Measurements from ENCODE around the gene BCL2L1.

The BCL2L1 gene

DNA sequence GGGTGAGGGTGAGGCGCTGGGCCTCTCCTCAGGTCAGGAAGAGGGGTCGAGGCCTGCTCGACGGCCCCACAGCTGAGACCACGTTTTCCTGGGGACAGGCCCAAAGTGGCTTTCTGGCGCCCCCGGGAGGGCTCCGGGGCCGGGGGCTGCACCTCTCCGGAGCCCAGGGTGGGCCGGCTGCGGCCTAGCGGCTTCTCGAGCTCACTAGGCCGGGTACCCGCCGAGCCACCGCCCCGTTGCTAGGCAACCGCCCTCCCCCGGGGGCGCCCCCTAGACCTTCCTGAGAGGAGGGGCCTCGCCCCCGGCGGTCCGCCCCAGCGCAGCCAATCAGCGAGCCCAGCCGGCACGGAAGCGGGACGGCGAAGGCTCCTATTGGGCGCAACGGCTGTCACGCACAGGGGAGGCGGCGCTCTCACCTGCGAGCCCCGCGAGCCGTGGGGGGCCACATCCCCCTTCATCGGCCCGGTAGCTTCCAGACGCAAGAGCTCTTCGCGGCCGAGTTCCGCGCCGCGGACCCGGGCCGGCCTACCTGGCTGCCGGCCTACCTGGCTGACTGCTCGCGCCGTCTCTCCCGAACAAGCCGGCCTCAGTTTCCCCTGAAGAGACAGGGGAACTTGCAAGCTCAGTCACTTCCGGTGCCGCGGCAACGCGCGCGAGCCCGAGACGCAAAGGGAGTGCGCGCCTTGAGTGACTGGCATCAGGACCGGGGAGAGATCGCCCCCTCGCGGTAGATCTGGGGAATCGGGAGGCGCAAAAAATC, 831 bp upstream of the BCL2L1 start:
- peak; percentile 97 for DNase-seq (ENCODE audit: low read depth)

- no peak for DNase-seq (ENCODE audit: low read depth)
Observed at GRCh38 chr20:31723069-31723318, 326 bp upstream of the BCL2L1 start.

- no peak for DNase-seq (ENCODE audit: low read depth)
Observed at GRCh38 chr20:31721408-31722256, 1.0 kb downstream of the BCL2L1 start.

- peak; percentile 52 for DNase-seq (ENCODE audit: low read depth)
Observed at GRCh38 chr20:31720486-31721407, 1.9 kb downstream of the BCL2L1 start.

DNA sequence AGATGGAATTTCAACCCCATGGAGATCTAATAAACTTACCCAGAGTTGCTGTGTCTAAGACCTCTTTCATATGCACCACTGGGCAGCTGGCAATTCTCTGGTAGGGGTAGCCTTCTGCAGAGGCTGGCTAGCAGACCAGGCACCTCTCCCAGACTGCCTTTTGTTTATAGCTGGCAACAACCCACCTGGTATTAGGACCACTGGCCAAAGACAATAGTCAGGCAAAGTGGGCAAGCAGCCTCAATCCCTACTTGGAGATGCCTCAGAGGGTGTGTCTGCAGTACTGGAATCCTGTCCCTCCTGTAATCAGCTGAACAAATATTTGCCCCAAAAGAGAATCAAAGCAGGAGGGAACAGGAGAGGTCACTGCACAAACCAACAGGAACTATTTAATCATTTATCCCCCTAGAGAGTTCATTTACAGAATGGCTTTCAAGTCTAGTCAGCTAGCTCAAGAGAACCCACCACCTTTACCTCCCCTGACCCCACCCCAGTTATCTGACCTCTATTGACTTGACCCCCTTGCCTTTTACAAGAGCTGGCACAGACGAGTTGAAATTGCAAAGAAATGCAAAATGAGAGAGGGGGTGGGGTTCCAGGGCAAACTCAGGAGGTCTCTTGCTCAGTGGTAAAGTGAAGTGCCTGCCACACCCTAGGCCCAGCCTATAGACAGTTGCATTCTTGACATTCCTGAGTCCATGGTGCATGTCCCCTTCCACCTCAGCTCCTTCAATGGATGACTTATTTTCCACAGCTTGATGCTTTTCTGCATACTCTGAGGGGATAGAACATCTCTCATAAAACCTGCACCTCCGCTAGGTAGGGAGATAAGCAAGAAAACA, 2.8 kb downstream of the BCL2L1 start:
- no peak for DNase-seq (ENCODE audit: low read depth)

DNA sequence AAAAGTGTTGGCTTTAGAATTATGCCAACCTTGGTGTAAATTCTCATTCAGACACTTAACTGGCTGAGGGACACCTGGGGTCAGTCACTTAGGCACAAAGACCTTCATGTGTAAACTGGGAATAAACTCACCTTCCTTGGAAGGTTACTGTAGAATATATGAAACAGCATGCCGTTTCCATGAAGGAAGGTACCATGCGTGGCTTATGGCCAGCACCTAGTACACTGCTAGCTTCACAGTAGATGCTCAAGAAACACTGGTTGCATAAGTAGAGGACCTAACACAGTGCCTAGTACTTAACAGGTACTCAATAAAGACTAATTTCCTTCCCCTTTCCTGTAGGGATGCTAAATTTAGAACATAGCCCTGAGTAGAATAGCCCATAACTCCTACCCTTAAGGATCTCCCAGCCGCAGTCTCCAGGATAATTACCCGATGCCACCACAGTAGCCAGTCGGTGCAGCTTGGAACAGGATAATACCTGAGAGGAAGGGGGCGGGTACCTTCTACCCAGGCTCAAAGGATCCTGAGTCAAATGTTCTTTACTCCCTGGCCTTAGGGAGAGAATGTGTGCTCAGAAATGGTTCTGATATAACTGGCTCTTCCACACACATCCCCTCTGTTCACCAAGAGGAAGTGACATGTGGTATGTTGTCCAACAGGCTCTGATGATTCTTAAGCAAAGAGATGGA, 3.6 kb downstream of the BCL2L1 start:
- DNase-seq (ENCODE audit: low read depth) = no peak

DNA sequence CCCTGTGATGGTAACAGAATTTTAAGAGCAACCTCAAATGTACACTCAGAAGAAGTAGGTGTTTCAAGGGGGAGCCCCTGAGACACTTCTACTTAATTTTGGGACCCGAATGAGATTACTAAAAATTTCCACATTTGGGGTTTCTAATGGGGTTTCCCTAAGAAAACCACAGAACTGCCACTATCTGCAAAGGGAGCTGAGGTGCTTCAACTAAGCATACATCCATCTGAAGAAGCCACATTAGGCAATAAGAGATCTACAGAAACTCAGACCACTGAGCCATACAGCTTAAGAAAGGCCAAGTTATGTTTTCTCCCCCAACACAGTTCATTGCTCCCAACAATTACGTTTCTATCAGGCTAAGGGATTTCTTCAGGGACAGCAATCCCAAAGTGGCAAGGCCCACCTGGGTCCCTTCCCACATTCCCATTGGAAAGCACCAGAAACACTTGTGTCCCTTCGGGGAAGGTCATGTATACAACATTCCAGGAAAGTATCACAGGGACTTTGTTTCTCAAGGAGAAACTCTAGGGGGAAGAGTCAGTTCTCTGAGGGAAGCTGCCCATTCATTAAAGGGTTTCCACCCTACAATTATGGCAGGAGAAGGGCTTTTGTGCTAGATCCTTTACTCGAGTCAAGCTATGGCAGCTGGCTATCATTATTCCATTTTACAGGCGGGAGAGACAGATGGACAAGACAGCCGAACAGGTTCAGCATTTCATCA, 5.0 kb downstream of the BCL2L1 start:
- DNase-seq (ENCODE audit: low read depth) = no peak

DNA sequence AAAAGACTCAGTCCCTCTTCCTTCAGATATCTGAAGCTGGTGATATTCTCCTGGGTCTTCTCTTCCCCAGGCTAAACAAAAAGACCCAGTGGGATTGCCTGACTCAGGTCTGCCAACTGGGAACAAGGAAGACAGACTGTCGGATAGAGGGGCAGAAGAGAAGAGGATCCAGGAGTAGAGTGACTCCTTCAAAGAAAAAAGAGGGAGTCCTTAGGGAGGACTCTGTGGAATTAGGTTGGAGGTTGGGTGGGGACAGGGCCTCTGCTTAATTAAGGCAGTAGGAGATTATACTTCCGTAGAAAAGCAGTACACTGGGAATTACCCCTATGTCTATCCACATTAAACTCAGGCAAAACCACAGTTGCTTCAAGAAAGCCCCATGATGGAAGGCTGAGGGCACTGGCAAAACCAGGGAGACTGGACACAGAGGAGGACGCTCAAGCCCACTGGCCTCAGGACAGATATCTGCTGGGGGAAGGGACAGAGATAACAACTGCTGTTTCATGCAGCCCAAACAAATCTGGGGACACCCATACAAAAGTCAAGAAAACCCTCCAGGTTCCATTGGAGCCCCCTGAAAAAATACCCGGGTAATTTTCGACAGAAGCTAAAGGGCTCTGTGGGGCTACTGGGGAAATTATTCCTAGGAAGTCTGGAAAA, 5.7 kb downstream of the BCL2L1 start:
- DNase-seq (ENCODE audit: low read depth) = no peak

- no peak for DNase-seq (ENCODE audit: low read depth)
Observed at GRCh38 chr20:31716351-31716750, 6.3 kb downstream of the BCL2L1 start.

GRCh38 chr20:31715766-31716165, 6.9 kb downstream of the BCL2L1 start:
- no peak for DNase-seq (ENCODE audit: low read depth)

DNA sequence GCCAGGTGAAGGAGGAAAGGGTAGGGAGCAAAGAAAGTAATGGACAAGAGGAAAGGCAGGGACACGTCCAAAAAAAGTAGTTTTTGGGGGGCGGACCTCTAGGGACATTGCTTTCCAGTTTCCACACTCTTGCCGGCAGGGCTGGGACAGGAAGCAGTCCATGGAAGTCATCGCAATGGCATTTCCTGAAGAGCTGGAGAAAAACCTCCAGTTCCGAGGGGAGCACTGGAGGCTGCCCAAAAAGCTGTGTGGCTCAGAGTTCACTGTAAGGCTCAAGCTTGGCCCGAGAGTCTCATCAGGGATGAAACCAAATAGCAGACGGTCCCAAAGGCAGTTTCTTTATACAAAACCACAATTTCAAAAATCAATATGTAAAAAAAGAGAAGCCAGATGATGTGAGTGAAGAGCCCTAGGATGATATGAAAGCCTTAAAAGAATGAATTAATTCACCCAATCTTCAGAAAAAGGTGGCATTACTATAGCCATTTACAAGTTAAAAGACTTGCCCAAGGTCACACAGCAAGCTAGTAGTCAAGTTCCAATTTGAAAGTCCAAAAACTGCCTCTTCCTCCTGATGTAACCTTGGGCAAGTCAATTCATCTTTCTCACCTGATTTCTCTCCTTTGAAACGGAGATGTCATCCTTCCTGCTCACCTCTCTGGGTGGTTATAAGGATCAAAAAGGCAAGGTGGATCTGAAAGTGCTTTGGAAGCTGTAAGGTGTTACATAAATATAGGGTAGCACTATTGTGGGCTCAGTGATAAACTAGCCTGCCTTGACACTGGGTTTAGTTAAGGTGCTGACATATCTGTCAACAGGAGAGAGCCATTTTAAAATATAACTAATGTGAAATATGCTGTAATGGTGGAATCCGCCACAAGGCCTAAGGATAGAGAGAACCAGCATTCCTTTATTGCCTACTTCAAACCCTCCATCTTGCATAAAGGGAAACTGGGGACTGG, 9.1 kb downstream of the BCL2L1 start:
- no peak for DNase-seq (ENCODE audit: low read depth)

GRCh38 chr20:31712564-31713311, 9.9 kb downstream of the BCL2L1 start:
- no peak for DNase-seq (ENCODE audit: low read depth)

DNA sequence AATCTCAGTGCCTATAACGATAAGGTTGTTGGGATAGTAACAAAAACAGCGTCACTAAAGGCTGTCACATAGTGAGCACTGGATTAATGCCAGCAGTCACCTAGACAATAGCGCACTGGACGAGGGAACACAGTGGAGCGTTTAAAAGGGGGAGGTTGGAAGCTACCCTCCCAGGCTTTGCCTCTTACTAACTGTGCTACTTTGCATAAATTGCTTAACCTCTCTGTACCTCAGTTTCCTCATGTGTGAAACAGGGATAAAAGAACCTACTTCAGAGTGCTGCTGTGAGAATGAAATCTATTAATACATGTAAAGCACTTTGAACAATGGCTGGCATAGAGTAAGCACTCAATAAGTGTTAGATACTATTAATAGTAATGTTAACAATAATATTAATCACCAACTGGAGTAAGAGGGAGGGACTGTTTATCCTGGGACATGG, 10.5 kb downstream of the BCL2L1 start:
- no peak for DNase-seq (ENCODE audit: low read depth)

DNA sequence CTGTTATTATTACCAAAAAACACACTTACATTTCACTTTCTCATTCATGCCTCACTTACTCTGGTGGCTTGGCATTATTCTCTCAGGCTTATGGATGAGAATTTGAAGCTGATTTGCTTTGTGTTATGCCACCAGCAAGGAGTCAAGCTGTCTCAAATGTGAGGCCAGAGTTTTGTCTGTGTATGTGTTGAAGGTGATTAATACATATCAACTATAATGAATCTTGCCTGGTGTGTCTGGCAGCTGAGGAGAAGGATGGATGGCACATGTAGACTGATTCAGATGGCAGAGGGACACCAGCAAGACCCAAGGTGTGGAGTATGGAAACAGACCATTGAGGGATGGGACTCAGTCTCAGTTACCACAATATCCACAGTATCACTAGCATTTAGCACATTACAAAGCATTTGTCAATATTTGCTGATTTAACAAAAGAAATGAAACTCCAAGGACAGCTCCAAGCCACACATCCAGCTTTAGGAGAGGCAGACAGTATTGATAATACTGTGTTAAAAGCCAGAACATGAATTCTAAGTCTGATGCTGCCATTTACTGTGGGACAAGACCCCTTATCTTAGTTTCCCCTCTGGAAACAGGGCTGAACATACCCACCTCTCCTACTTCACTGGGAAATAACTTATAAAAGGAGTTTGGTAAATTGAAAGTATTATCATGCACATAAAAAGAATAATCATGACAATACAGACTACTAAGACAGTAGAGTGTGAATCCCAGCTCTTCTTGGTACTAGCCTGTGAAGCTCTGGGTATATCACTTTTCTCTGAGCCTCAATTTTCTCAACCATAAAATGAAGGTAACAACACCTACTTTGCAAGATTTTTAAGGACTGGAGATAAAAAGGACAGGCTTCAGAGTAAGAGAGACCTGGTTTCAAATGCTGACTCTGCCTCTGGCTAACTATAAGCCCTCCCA, 11.2 kb downstream of the BCL2L1 start:
- no peak for DNase-seq (ENCODE audit: low read depth)

DNA sequence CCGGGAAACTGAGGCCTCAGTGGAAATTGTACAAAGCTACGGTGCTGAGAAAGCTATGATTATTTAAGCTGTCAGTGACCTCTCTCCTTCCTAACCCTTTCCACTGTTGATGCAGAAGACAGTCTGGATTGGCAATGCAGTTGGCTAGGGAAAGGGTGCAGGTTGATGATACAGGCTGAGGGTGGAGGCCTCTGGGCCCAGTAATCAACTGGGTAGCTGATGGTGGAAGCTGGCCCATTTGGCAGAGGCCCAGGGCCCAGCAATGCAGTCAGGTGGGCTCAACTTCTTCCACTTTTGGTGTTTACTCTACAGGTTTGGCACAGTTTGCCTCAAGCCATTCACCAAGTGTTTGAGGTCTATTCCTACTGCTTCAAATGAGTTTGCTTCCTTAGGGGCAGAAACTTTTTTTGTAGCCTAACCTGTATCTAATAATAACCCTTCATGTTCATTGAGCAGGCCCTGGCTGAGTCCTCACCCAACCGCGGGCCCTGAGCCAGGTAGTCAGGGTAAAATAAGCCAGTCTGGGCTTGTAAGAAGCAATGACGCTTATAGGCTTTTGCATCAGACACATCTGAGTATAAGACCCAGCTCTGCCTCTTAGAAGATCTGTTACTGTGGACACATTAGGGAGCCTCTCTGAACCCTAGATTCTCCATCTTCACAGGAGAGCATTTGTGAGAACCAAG, 12.1 kb downstream of the BCL2L1 start:
- DNase-seq (ENCODE audit: low read depth) = no peak

GRCh38 chr20:31709939-31710338, 12.7 kb downstream of the BCL2L1 start:
- no peak for DNase-seq (ENCODE audit: low read depth)

Data from CMK (cell line).